Activated CD8-positive, alpha-beta memory T cell treated with anti-CD3 and anti-CD28 coated beads for 48 hours (primary cell): ENCODE results near the gene EPC1.
"Not testable (repeated sequence)": the region's sequence is repeated elsewhere in the genome, so short reads cannot be mapped to it uniquely, and the experiment has no call there.

Experiments used
- DNase-seq, 3 experiments: peaks; one replicate each; pipeline ENCODE4 v3.0.0-alpha.2; 2020; ENCODE audit warnings: low read depth in 2 of 3, low spot score in 2 of 3

EPC1 gene

GRCh38 chr10:32373031-32373430 is 26.1 kb upstream of the EPC1 start:
- DNase-seq = no peak

- DNase-seq = no peak
Measured at GRCh38 chr10:32372000-32372875, 25.3 kb upstream of the EPC1 start.

- DNase-seq = no peak
Measured at GRCh38 chr10:32371101-32371500, 24.1 kb upstream of the EPC1 start.

GRCh38 chr10:32367793-32368453 is 21.0 kb upstream of the EPC1 start:
- DNase-seq = peak in 1 of 3 experiments; percentile 29

- no peak for DNase-seq
Measured at GRCh38 chr10:32366588-32366987, 19.6 kb upstream of the EPC1 start.

GRCh38 chr10:32366111-32366510 is 19.2 kb upstream of the EPC1 start:
- DNase-seq = no peak

GRCh38 chr10:32365404-32365803 is 18.4 kb upstream of the EPC1 start:
- not testable (repeated sequence) for DNase-seq

GRCh38 chr10:32362571-32362970 is 15.6 kb upstream of the EPC1 start:
- DNase-seq = no peak

- no peak for DNase-seq
Measured at GRCh38 chr10:32360884-32361283, 13.9 kb upstream of the EPC1 start.

- no peak for DNase-seq
Measured at GRCh38 chr10:32360241-32360640, 13.3 kb upstream of the EPC1 start.

- DNase-seq = no peak
Measured at GRCh38 chr10:32357056-32357735, 10.2 kb upstream of the EPC1 start.

GRCh38 chr10:32354690-32355089 is 7.7 kb upstream of the EPC1 start:
- DNase-seq = not testable (repeated sequence)

- DNase-seq = no peak
Measured at GRCh38 chr10:32350811-32351350, 3.9 kb upstream of the EPC1 start.

GRCh38 chr10:32349968-32350738 is 3.2 kb upstream of the EPC1 start:
- DNase-seq = no peak

GRCh38 chr10:32349199-32349585 is 2.2 kb upstream of the EPC1 start:
- no peak for DNase-seq

GRCh38 chr10:32348297-32349198 is 1.6 kb upstream of the EPC1 start:
- no peak for DNase-seq

- DNase-seq = peak in 1 of 3 experiments; percentile 13
Measured at GRCh38 chr10:32347363-32348022, 535 bp upstream of the EPC1 start.

- DNase-seq = peak in 2 of 3 experiments; percentile 79 to 88
Measured at GRCh38 chr10:32346134-32346550, 816 bp downstream of the EPC1 start.

GRCh38 chr10:32341596-32341995 is 5.4 kb downstream of the EPC1 start:
- no peak for DNase-seq
